ENCODE data around the gene IL36A.

GRCh38 chr2:112979731-112980130, 25.5 kb upstream of the IL36A start:
- TF ChIP-seq CTCF (IDR thresholded peaks at IDR 0.05) (no peak), NFE2L2 (conservative IDR thresholded peaks at IDR 0.05; ENCODE audit: low read length) (no peak)
